Right ventricle myocardium superior (tissue), 1 donor: ENCODE data around the gene WDR26. TPM values are rescaled to one million over a fixed set of nuclear protein-coding genes. Genes with fewer than 3 reads are reported as not detected.

ENCODE experiments used
- microRNA-seq: library from miRNA; unstranded; fragments of <30 nt; microRNA quantifications from one replicate; pipeline ENCODE4 v1.2.0, GENCODE V29; 2020
- total RNA-seq: library from RNA; stranded (reverse); fragmentation: NEBNext Ultra II Directional; extraction: Animal tissue kit (Norgen Biotek cat#: 25700); gene quantifications from one replicate; pipeline ENCODE4 v1.2.1, GENCODE V29; 2021
- donor health status: DM: no; HTN: yes; CAD: no; lungs with severe emphysema.

WDR26 gene
- total RNA-seq, 1 donor from 2014 or later: 53.0 TPM

Small RNAs within 50 kb of the gene (microRNA-seq; reads per million reads assigned to microRNA genes)
- not detected for gene MIR4742

Other genes with a start within 250 kb of the WDR26 start
- gene NVL, start 104.6 kb downstream of the WDR26 start, total RNA-seq: 8.4 TPM
- gene CNIH4, start 77.9 kb downstream of the WDR26 start, total RNA-seq: 28.9 TPM
- 1.2 TPM for gene CNIH3, start 181.5 kb upstream of the WDR26 start, total RNA-seq